Neural crest cell (in vitro differentiated cells): ENCODE data around the gene PSME4. TPM values are rescaled to one million over a fixed set of nuclear protein-coding genes. Genes with fewer than 3 reads are reported as not detected.
"Not testable (repeated sequence)": the region's sequence is repeated elsewhere in the genome, so short reads cannot be mapped to it uniquely, and the experiment has no call there.

Source experiments
- DNase-seq: peaks from one replicate; pipeline ENCODE4 v3.0.0; 2021; ENCODE audit warnings: low read depth, mixed read lengths, low spot score
- H3K27ac Mint-ChIP-seq: one replicate; pipeline ENCODE4 v1.8.0; 2021; ENCODE audit warnings: mild to moderate bottlenecking, mixed read lengths; ENCODE audit not compliant: unreplicated experiment
- H3K27me3 Mint-ChIP-seq: 2 replicates; pipeline ENCODE4 v1.8.0; 2021; ENCODE audit warnings: low read depth, mild to moderate bottlenecking, mixed read lengths
- H3K36me3 Mint-ChIP-seq: 2 replicates; pipeline ENCODE4 v1.8.0; 2021; ENCODE audit warnings: low read depth, mild to moderate bottlenecking, mixed read lengths
- H3K4me1 Mint-ChIP-seq: 2 replicates; pipeline ENCODE4 v1.8.0; 2021; ENCODE audit warnings: mixed read lengths
- H3K4me3 Mint-ChIP-seq: one replicate; pipeline ENCODE4 v1.8.0; 2021; ENCODE audit warnings: mild to moderate bottlenecking, mixed read lengths
- H3K9me3 Mint-ChIP-seq: 2 replicates; pipeline ENCODE4 v1.8.0; 2021; ENCODE audit warnings: mixed read lengths
- total RNA-seq: library from RNA; stranded (reverse); gene quantifications from 2 replicates; pipeline ENCODE4 v1.2.1, GENCODE V29; 2021
- TF ChIP-seq, protein P1 (sequence below): fragments of 200-600 bp; sonication (generic); conservative IDR thresholded peaks from 2 replicates; pipeline ENCODE4 v1.5.0; 2021; ENCODE audit warnings: antibody characterized with exemption, mild to moderate bottlenecking

PSME4 gene
- total RNA-seq, 1 donor from 2014 or later, result 65.9 TPM

DNA sequence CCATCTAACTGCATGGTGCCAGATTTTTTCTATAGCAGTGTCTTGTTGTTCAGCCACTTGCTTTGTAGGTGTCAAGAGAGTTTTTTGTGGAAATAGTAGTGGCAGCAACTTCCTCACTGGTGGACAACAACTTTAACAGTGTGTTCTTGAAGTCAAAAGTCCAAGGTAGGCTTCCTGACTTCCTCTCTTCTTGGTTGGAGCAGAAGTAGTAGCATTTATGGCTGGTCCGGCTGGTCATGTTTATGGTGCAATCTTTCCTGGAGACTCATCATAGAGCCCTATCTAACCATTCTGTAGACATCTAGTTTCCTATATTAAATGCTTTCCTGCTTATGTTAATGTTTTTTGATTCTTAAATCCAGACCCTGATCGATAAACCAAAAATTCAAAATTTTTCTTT, 122.7 kb downstream of the PSME4 start:
- Mint-ChIP-seq H3K27me3 (no peaks in the 10 kb centered on the region), H3K27ac (no peak overlapping the region), H3K9me3 (no peaks in the 10 kb centered on the region), H3K4me3 (no peak overlapping the region), H3K4me1 (no peaks in the 10 kb centered on the region), H3K36me3 (peaks cover 9% of the 10 kb centered on the region)
- no peak for DNase-seq
- TF ChIP-seq, protein P1, sequence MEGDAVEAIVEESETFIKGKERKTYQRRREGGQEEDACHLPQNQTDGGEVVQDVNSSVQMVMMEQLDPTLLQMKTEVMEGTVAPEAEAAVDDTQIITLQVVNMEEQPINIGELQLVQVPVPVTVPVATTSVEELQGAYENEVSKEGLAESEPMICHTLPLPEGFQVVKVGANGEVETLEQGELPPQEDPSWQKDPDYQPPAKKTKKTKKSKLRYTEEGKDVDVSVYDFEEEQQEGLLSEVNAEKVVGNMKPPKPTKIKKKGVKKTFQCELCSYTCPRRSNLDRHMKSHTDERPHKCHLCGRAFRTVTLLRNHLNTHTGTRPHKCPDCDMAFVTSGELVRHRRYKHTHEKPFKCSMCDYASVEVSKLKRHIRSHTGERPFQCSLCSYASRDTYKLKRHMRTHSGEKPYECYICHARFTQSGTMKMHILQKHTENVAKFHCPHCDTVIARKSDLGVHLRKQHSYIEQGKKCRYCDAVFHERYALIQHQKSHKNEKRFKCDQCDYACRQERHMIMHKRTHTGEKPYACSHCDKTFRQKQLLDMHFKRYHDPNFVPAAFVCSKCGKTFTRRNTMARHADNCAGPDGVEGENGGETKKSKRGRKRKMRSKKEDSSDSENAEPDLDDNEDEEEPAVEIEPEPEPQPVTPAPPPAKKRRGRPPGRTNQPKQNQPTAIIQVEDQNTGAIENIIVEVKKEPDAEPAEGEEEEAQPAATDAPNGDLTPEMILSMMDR, result no peak

DNA sequence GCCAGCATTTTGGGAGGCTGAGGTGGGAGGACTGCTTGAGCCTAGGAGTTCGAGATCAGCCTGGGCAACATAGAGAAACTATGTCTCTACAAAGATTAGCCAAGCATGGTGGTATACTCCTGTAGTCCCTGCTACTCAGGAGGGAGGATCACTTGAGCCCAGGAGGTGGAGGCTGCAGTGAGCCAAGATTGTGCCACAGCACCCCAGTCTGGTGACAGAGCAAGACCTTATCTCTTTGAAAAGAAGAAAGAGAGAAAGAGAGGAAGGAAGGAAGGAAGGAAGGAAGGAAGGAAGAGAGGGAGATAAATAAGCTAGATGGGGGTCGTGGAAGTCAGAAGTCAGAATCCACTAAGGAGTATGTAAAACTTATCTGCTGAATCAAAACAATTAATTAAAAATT, 127.2 kb downstream of the PSME4 start:
- TF ChIP-seq, protein P1, result no peak
- DNase-seq, result no peak
- Mint-ChIP-seq H3K27ac (no peak overlapping the region), H3K27me3 (no peaks in the 10 kb centered on the region), H3K4me3 (no peak overlapping the region), H3K4me1 (no peaks in the 10 kb centered on the region), H3K9me3 (peaks cover 6% of the 10 kb centered on the region), H3K36me3 (peaks cover 8% of the 10 kb centered on the region)

DNA sequence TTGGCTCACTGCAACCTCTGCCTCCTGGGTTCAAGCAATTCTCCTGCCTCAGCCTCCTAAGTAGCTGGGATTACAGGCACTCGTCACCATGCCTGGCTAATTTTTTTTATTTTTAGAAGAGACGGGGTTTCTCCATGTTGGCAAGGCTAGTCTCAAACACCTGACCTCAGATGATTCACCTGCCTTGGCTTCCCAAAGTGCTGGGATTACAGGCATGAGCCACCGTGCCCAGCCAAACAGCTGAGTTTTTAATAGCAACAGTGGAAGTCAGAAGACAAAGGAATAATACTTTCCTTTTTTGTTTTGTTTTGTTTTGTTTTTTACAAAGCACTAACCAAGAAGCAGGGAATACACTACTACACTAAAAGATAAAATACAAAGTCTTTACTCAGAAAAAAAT, 127.9 kb downstream of the PSME4 start:
- H3K27me3 Mint-ChIP-seq, result no peaks in the 10 kb centered on the region
- DNase-seq, result no peak
- no peak overlapping the region for H3K27ac Mint-ChIP-seq
- H3K4me3 Mint-ChIP-seq, result no peak overlapping the region
- H3K9me3 Mint-ChIP-seq, result peaks cover 6% of the 10 kb centered on the region
- TF ChIP-seq, protein P1, result no peak
- H3K36me3 Mint-ChIP-seq, result peaks cover 4% of the 10 kb centered on the region
- no peaks in the 10 kb centered on the region for H3K4me1 Mint-ChIP-seq

DNA sequence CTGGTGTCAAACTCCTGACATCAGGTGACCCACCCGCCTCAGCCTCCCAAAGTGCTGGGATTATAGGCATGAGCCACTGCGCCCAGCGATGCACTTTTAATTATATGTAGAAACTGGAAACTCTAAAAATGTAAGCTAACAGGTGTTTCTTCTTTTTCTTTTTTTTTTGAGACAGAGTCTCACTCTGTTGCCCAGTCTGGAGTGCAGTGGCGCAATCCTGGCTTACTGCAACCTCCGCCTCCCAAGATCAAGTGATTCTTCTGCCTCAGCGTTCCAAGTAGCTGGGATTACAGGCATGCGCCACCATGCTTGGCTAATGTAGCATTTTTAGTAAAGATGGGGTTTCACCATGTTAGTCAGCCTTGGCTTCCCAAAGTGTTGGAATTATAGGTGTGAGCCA, 129.1 kb downstream of the PSME4 start:
- H3K4me3 Mint-ChIP-seq, H3K36me3 Mint-ChIP-seq, H3K9me3 Mint-ChIP-seq, H3K27ac Mint-ChIP-seq, DNase-seq, H3K4me1 Mint-ChIP-seq, H3K27me3 Mint-ChIP-seq: not testable (repeated sequence)

DNA sequence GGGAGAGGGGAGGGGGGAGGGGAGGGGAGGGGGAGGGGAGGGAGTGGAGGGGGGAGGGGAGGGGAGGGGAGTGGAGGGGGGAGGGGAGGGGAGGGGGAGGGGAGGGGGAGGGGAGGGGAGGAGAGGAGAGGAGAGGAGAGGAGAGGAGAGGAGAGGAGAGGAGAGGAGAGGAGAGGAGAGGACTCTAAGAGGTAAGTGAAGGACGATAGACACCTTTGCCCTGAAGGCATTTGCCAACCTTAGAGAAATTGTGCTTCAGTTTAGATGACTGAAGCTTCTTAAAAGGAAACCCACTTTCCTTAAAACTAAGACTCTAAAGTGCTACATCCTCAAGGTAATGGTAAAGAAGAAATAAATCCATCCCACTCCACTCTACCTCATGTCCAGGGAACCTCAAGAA, 130.2 kb downstream of the PSME4 start:
- H3K27me3 Mint-ChIP-seq, result no peaks in the 10 kb centered on the region

DNA sequence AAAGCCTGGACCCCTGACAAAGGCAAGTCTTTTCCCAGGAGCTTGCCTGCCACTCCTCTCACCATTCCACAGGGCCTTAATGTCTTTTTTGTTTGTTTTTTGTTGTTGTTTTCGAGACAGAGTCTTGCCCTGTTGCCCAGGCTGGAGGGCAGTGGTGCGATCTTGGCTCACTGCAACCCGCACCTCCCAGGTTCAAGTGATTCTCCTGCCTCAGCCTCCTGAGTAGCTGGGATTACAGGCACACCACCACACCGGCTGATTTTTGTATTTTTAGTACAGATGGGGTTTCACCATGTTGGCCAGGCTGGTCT, 140.9 kb downstream of the PSME4 start:
- not testable (repeated sequence) for H3K27me3 Mint-ChIP-seq, DNase-seq, H3K9me3 Mint-ChIP-seq, H3K4me3 Mint-ChIP-seq, H3K27ac Mint-ChIP-seq
- Mint-ChIP-seq H3K4me1 (peaks cover 24% of the 10 kb centered on the region), H3K36me3 (peaks cover 12% of the 10 kb centered on the region)

More for the DNA sequence above, 130.2 kb downstream of the PSME4 start:
- Mint-ChIP-seq H3K36me3 (peaks cover 6% of the 10 kb centered on the region), H3K9me3 (peaks cover 6% of the 10 kb centered on the region), H3K27ac (no peak overlapping the region), H3K4me3 (no peak overlapping the region), H3K4me1 (no peaks in the 10 kb centered on the region)
- TF ChIP-seq, protein P1, result no peak
- DNase-seq, result no peak
